ENCODE results near the gene SETX.

SETX gene

DNA sequence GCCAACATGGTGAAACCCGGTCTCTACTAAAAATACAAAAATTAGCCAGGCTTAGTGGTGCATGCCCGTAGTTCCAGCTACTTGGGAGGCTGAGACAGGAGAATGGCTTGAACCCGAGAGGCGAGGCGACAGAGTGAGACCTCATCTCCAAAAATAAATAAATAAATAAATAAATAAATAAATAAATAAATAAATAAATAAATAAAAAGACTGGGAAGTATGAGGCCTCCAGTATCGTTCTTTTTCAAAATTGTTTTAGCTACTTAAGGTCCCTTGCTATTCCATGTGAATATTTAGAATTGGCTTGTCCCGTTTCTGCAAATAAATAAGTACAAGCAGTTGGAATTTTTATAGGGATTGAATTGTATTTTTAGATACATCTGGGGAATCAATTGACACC lies 3.0 kb upstream of the SETX start:
- DNase-seq (ENCODE audit: low read depth, low spot score), result no peak

DNA sequence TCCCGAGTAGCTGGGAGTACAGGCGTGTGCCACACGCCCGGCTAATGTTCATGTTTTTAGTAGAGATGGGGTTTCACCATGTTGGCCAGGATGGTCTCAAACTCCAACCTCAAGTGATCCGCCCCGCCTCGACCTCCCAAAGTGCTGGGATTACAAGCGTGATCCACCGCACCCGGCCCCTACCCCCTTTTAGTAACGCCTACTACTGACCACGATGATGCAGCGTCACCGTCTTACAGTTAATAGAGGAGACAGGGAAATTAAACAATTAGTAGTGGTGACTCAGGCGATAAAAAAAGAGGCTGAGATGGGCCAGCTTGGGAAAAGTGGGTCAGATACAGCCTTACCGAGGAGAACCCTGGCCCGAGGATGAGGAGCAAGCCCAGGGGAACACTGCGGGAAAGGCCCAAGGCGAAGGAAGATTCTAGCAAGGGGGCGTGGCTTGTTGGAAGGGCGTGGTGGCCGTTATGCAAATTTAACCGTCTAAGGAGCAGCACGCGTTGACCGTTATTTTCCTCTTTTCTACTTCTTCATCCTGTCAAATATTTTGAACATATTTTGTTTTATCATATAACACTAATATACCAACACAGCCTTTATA lies 1.6 kb upstream of the SETX start:
- no peak for DNase-seq (ENCODE audit: low read depth, low spot score)

DNA sequence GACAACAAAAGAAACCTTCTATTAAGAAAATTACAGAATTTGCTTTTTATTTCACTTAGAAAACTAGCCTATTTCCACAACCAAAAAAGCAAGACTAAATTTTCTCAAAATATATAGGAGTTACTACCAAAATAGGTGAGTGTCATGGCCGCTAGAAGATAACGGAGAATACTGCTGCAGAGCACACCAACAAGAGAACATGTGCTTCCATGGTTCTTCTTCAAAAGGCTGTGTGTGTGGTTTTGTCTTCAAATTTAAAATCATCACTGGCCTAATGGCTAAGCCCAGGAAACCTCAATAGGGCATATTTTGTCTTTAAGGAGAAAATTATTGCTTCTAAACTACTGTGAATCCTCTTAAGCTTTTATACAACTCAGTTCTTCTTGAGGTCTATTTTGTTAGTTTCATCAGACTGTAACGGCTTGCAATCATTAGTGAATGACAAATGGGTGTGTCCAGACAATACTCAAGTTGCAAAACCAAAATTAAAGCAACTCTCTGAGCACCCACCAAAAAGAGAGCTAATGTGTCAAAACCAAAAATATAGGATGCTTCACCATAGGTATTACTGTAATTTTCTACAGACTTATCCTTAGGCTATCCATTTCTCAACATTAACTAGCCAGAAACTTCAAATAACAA lies 3.3 kb downstream of the SETX start:
- DNase-seq (ENCODE audit: low read depth, low spot score), result no peak

DNA sequence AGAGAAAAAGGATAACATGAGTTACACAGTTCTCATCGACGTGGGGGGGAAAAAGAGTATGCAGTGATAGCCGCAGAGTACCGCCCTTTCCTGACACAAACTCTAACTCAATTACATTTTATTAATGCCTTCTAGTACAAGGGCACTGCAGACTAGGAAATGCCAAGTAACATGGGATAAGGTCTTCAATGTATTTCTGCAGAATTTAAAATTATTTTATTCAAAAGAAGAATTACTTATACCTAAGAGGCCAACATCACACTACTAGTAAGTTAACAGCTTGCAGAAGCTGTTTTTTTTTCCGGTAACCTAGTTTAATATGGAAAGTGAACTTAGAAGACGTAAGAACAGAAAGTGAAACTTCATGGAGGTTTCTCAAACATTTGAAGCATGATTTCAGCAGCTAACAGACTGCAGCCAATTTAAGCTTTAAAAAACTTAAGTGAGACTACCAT lies 3.9 kb downstream of the SETX start:
- DNase-seq (ENCODE audit: low read depth, low spot score), result no peak

DNA sequence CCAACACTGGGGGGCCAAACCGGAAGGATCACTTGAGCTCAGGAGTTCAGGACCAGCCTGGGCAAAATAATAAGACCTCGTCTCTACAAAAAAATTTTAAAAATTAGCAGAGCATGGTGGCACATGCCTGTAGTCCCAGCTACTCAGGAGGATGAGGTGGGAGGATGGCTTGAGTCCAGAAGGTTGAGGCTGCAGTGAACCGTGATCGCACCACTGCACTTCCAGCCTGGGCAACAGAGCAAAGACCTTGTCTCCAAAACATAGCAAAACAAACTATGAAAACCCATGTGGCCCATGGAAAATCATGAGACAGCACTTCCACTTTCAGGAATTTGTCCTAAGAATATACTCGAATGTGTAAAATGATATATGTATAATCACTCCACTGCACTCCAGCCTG lies 6.1 kb downstream of the SETX start:
- no peak for DNase-seq (ENCODE audit: low read depth, low spot score)

DNA sequence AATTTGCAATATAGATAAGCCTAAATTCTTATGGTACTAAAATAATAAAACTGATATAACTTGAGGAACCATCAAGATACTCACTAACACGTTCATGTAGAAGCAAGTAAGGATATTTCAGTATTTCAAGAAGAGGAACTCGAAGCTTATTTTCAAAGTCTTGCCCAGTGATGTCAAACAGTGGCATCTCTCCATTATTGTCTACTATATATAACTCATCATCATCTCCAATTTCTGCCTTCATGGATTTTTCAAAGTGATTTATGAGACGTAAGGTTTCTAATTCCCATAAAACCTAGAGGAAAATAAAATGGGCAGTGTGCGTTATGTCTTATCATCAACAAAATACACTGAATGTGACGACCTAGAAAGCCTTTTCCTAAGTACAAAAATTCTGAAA lies 8.6 kb downstream of the SETX start:
- DNase-seq (ENCODE audit: low read depth, low spot score), result no peak

DNA sequence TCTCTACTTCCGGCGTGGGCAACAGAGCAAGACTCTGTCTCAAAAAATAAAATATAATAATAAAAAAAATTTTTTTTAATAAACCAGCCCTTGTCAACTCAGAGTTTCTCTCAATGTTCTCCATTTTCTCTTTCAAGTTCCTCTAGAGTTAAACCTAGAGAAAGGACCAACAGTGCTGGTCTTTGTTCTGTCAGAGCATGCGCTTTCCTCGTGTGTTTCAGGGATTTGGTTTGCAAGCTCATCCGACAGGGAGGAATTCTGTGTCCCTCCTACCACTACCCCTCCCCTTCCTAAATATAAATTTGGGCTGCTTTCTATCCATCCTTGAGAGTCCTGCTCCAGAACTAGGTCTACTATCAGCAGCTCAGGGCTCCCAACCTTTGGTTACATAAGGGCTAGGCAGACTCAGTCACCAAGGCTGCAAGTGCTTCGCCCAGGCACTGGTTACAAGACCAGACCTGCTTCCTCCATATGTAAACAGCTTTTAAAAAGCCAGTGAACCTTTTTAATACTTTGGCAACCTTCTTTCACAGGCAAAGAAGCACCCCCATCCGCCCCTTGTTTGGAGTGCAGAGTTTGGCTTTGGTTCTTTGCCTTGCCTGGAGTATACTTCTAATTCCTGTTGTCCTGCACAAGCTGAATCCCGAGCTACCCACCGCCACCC lies 13.5 kb downstream of the SETX start:
- no peak for DNase-seq (ENCODE audit: low read depth, low spot score)

DNA sequence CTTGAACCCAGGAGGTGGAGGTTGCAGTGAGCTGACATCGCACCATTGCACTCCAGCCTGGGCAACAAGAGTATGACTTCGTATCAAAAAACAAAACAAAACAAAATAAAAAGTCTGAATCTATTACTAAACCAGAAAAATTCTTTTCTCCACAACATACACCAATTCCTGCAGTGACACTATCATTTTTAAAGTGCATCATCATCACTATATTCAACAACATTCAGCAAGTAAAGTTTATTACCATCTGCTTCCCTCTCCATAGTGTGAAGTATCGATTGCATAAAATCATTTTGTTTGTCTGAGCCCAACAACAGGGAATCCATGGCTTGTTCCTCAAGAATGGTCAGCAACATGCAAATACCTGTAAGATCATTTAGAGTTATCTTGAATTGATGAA lies 20.4 kb downstream of the SETX start:
- DNase-seq (ENCODE audit: low read depth, low spot score), result no peak

DNA sequence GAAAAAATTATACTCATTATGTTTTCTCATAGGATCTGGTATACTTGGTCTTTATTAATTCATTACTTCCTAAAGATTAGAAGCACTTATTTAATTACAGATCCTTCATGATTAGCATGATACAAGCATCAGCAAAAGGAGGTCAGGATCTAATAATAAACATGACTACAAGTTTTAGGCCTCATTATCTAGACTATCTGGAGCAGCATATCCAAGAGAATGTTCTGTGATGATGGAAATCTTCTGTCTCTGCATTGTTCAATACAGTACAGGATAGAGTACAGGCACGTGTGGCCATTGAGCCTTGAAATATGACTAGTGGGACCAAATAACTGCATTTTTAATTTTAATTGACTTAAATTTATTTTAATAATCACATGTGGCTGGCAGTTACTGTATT lies 21.2 kb downstream of the SETX start:
- no peak for DNase-seq (ENCODE audit: low read depth, low spot score)

DNA sequence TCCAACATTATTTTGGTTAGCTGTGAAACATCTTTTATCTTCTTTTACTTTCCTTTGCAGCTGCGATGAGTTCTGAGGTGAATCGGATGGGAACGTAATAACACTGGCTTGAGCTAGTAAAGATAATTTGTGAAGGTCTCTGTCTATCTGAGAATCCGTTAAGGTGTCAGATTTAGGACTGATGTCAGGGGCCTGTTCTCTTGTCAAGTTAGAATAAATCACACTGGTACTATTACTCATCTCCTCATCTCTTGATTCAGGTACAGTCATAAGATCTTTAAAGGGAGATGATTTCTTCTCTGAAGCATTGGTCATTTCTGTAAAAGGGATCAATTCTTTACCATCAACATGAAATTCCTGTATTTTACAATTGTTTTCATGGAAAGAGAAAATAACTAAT lies 26.2 kb downstream of the SETX start:
- no peak for DNase-seq (ENCODE audit: low read depth, low spot score)

DNA sequence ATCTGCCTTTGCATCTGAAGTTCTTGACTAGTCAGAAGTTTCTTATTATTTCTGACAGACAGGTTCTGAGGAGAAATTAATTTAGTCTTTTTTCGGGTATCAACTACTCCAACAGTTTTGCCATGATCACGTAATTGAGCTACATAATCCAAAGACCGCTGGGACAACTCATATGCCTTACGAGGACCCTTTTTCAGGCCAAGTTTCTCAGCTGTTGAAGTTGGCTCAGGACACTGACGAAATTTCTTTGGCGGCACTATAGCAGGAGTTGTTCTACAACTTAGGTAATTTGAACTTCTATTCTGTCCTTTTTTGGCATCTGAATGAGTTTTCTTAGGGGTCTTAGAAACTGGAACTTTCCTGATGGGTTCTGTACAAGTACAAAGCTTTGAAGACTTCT lies 27.2 kb downstream of the SETX start:
- no peak for DNase-seq (ENCODE audit: low read depth, low spot score)

DNA sequence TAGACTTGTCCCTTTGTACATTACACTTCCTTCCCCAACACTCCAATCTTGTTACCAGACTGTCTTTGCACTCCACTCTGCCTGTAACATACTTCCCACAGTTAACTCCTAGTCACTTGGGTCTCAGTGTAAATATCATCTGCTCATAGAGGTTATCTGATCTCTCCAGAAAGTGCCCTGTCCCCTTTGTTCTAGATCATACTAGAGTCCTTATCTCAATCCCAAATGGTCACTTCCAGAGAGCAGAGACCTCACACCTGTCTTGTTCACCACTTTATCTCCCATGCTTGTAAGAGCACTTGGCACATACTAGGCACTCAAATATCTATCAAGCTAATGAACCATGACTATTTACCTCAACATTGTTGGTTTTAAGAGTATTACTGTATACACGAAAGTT lies 30.4 kb downstream of the SETX start:
- no peak for DNase-seq (ENCODE audit: low read depth, low spot score)

DNA sequence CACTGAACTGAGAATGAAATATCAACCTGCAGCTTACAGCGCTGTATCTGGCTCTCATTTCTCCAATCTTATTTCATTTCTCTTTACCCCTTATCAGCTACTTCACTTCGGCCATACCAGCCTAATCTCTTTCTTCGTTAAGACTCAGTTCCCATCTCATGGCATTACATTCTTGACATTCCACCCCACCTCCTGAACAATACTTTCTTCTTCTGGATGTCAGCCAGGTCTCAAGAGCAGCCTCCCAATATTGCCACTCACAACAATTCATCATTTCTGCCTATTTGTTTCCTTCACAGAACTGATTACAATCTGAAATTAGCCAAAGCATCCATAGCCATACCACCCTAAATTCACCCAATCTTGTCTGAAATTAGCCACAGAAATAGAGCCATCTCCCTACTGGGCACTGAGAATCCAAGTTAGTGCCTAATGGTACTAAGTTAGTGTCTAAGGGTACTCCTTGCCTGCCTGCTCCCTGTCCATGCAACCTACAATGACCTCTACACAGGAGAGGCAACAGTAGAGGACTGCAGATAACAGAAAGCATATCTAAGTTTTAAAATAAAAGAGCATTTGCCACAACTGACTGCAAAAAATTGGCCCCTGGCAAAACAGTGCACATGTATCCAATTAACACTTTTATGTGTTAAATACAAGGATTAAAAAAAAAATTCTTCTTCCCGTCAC lies 35.2 kb downstream of the SETX start:
- DNase-seq (ENCODE audit: low read depth, low spot score), result no peak

DNA sequence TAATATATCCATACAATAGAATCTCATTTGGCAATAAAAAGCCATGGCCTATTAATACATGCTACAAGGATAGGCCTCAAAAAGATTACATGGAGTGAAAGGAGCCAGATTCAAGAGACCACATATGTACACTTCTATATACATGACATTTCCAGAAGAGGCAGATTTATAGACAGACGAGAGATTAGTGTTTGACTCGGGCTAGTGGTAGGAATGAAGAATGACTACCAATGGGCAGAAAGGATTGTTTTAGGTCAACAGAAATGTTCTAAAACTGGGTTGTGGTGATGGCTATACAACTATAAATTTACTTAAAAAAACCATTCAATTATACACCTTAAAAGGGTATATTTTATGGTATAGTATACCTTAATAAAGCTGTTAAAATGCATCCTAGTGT lies 41.9 kb downstream of the SETX start:
- DNase-seq (ENCODE audit: low read depth, low spot score), result no peak

DNA sequence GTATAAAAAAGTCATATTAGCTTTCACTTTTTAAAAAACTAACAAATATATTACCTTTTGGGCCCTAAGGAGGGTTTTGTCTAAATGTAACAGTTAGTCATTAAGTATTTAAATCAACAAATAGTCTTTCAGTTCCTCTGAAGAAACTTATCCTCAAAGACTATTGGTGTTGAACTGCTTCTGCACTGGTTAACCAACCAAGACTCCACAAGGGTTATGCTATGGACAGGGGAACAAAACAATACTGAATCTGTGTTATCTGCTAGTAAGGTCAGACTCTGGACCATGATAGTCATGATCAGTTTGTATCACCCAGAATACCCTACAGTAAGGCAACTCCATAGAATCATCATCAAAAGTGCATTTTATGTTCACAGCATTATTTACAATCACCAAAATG lies 42.4 kb downstream of the SETX start:
- no peak for DNase-seq (ENCODE audit: low read depth, low spot score)

DNA sequence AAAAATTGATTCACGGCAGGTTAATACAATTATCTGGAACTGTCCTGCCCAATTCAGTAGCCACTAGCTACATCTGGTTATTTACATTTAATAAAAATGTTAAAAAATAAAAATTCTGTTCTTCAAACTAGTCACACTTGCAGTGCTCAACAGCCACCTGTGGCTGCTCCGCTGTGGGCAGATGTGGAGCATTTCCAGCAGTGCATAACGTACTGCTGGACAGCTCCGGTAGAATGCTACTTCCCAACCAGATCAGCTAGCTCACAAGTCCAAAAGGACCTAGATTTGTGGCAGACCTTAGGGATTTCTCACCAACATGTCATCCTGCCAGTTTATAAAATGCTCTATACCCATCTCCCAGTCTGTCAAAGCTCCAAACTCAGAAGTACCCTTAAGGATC lies 42.8 kb downstream of the SETX start:
- no peak for DNase-seq (ENCODE audit: low read depth, low spot score)

DNA sequence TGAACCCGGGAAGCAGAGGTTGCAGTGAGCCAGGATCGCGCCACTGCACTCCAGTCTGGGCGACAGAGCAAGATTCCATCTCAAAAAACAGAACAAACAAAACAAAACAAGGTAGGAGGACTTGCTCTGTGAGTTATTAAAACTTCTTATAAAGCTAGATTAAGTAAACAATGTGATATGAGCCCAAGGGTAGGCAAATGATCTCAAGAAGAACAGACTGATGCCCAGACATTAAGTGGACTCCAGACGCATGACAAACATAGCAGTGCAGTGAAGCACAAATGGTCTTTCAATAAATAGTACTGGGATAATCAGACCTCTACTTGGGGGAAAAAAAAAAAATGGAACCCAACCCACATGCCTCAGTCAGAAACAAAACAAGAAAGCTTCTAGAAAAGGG lies 45.7 kb downstream of the SETX start:
- no peak for DNase-seq (ENCODE audit: low read depth, low spot score)

DNA sequence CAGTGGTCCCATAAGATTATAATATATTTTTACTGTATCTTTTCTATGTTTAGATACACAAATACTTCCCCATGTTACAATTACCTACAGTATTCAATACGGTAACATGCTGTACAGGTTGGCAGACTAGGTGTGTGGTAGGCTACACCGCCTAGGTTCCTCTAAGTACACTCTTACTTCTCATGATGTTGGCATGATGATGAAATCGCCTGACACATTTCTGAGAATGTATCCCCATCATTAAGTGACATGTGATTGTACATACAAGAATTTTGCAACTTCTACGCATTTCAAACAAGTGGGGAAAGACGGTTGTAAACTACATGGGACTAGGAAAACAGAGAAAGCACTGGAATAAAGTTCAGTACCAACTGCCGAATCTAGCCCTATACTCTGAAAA lies 53.3 kb downstream of the SETX start:
- DNase-seq (ENCODE audit: low read depth, low spot score), result no peak

DNA sequence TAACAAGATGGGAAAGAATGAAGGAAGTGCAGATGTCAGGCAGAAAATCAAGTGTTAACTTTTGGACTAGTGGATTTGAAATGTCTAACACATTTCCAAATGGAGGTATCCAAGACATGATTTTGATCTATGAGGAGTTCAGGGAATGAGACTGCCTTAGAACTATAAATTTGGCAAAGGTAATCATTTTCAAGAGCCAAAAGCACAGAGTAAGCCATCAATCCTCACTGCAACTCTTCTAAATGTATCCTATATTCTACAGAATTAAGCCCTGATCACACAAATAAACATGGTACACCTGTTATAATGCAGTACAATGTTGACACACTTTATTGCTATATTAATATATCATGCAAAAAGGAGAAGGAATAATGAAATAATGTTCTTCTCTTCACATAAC lies 55.6 kb downstream of the SETX start:
- no peak for DNase-seq (ENCODE audit: low read depth, low spot score)

DNA sequence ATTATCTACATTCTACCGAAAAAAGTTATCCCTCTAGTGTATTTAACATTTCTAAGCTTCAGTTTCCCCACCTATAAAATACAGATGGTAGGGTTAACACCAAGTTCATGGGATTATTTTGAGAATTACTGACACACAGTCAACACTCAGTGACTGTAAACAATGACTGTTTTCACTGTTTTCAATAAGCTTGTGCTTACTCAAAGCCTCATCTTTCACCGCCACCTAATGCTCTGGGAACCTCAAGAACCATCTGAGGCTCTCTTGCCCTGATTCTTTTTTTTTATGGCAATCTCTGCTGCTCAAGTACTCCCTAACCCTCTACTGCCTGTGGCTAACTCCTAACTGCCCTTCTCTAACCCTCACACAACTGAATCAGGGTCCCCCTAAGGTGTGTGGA lies 59.6 kb downstream of the SETX start:
- no peak for DNase-seq (ENCODE audit: low read depth, low spot score)

DNA sequence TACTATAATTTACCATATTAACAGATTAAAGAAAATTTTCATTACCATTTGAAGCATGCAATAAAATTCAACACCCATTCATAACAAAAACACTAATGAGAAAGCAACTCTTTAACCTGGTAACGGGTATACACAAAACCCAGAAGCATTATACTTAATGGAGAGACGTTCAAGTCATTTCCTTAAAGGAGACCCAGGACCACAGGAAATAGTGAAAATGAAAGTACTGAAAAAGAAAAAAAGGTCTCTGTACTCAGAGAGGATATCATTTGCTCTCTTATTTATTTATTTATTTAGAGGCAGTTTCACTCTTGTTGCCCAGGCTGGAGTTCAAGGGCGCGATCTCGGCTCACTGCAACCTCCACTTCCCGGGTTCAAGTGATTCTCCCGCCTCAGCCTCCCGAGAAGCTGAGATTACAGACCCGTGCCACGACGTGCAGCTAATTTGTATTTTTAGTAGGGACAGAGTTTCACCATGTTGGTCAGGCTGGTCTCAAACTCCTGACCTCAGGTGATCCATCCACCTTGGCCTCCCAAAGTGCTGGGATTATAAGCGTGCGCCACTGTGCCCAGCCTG lies 61.6 kb downstream of the SETX start:
- no peak for DNase-seq (ENCODE audit: low read depth, low spot score)

DNA sequence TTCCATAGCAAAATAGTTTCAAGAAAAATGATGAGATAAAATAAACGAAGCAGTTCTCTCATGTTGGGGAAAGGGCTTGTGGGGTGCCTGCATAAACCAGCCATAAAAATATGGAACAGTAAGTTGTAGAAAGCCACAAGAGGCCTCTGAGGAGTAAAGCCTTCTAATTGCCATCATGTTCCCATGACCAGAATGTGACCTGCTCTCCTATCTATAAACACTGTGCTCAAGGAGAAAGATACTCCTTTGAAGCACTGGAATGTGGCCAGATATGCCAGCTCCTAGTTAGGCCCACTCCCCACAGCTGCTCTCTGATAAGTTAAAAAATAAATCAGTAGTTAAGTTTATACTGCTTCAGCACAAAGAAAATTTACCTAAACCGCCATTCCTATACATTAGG lies 65.8 kb downstream of the SETX start:
- no peak for DNase-seq (ENCODE audit: low read depth, low spot score)

DNA sequence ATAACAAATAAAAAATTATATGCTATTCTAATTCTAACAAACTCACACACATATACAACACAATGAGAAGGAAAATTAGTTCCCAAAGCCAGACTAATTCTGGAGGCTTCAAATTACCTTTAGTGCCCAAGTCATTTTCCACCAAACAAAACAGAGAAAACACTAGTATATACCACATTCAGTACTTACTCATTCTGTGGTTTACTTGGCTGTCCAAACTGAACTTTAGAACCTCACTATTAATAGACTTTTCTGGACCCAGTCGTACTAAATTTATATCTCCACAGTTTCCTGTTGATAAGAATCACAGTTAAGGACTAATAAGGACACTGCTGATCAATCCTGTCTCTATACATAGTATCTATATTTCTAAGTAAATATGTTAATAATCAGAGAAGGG lies 66.4 kb downstream of the SETX start:
- DNase-seq (ENCODE audit: low read depth, low spot score), result no peak

Data from smooth muscle cell of the brain vasculature (primary cell).